Cardiac muscle cell (in vitro differentiated cells and primary cell): ENCODE measurements around the gene SNX9. TPM values are rescaled to one million over a fixed set of nuclear protein-coding genes. Genes with fewer than 3 reads are reported as not detected.
"Not testable (repeated sequence)": the region's sequence is repeated elsewhere in the genome, so short reads cannot be mapped to it uniquely, and the experiment has no call there.

Source experiments
- DNase-seq, 2 donors: peaks; one replicate each; pipeline versions ENCODE4 v3.0.0 to v3.0.0-alpha.2; 2010 to 2017; ENCODE audit warnings: low read depth in 1 of 2, low spot score in 1 of 2
- H3K27ac ChIP-seq: fragments of 200-600 bp; sonication (generic); 2 replicates; pipeline ENCODE4 v1.5.1; 2016
- H3K27me3 ChIP-seq: fragments of 200-600 bp; sonication (generic); 2 replicates; pipeline ENCODE4 v1.6.0; 2016; ENCODE audit warnings: control low read depth
- H3K36me3 ChIP-seq: fragments of 200-600 bp; sonication (generic); 2 replicates; pipeline ENCODE4 v1.5.1; 2016; ENCODE audit warnings: control low read depth
- H3K4me1 ChIP-seq: fragments of 200-600 bp; sonication (generic); 2 replicates; pipeline ENCODE4 v1.8.1; 2017; ENCODE audit warnings: low read depth, mild to moderate bottlenecking, mixed run types
- H3K4me3 ChIP-seq: fragments of 200-600 bp; sonication (generic); 2 replicates; pipeline ENCODE4 v1.5.1; 2016; ENCODE audit warnings: mild to moderate bottlenecking
- H3K9me3 ChIP-seq: fragments of 200-600 bp; sonication (generic); 2 replicates; pipeline ENCODE4 v1.5.1; 2017; ENCODE audit warnings: low read depth, mild to moderate bottlenecking, control low read depth
- CTCF ChIP-seq: IDR thresholded peaks from 2 replicates; pipeline ENCODE4 v1.5.1; 2012; ENCODE audit warnings: low read depth, mild to moderate bottlenecking, low read length
- polyA plus RNA-seq: library from polyadenylated mRNA; unstranded; fragments of >200 nt; fragmentation: Nextera tagmentation; extraction: Ambion mirVana; gene quantifications from 2 replicates; pipeline ENCODE4 v1.2.1, GENCODE V29; 2016
- total RNA-seq: library from RNA; depleted of rRNA; stranded (reverse); fragments of >200 nt; gene quantifications from 2 replicates; pipeline ENCODE4 v1.2.3, GENCODE V29; 2016

SNX9 gene
- total and polyA plus RNA-seq, 2 experiments from 2014 or later: 23.9 to 27.0 TPM

GRCh38 chr6:157893238-157893637 lies 70.2 kb downstream of the SNX9 start:
- Histone ChIP-seq H3K27ac (no peak overlapping the region), H3K9me3 (no peaks in the 10 kb centered on the region), H3K4me1 (no peaks in the 10 kb centered on the region), H3K4me3 (no peak overlapping the region), H3K27me3 (no peaks in the 10 kb centered on the region), H3K36me3 (no peaks in the 10 kb centered on the region)
- no peak for DNase-seq
- no peak for TF ChIP-seq CTCF

DNA sequence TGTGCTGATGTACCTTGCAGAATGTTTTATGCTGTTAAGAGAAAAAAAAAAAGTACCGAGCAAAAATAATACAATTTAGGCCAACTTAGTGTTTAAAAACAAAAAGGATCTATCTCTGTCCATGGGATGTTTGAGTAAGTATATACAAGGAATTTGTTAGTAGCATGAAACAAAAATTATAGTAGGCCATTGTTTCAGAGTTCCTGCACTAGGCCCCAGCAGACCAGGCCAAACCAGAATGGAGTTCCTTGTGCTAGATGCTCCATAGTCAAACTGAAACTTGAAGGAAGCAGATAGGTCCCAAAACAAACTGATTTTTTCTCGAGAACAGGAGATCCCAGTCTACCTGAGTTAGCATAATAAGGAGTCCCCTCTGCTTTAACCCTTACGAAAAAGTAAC lies 72.5 kb downstream of the SNX9 start:
- no peak for DNase-seq
- Histone ChIP-seq H3K27me3 (no peaks in the 10 kb centered on the region), H3K9me3 (no peaks in the 10 kb centered on the region), H3K36me3 (no peaks in the 10 kb centered on the region), H3K4me3 (no peak overlapping the region), H3K27ac (no peak overlapping the region), H3K4me1 (peaks cover 12% of the 10 kb centered on the region)
- TF ChIP-seq CTCF: no peak

- no peak for DNase-seq
- Histone ChIP-seq H3K4me3 (no peak overlapping the region), H3K4me1 (peaks cover 12% of the 10 kb centered on the region), H3K36me3 (peaks cover 6% of the 10 kb centered on the region), H3K9me3 (no peaks in the 10 kb centered on the region), H3K27ac (no peak overlapping the region), H3K27me3 (no peaks in the 10 kb centered on the region)
- TF ChIP-seq CTCF: no peak
These were observed 73.9 kb downstream of the SNX9 start for GRCh38 chr6:157896932-157897331.

DNA sequence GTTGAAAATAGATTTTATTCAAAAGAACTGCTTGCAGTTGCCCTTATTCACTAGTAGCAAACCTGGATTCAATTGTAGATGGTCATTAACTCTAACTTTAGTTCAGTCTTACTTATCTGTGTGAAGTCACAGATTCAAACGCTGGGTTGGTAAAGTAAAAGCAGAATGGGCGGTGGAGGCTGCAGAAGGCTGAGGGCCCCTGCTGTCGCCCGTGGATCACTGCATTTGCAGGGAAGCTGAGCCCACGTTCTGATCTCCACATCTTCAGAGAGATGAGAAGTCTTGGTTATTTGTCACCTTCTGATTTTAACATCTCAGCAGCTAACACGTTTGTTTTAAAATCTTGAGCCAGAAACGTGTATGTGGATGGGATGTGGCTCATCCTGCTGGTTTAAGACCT lies 75.1 kb downstream of the SNX9 start:
- H3K27me3 ChIP-seq: no peaks in the 10 kb centered on the region
- H3K27ac ChIP-seq: no peak overlapping the region
- H3K36me3 ChIP-seq: peaks cover 16% of the 10 kb centered on the region
- no peak for TF ChIP-seq CTCF
- H3K4me3 ChIP-seq: no peak overlapping the region
- no peak for DNase-seq
- H3K9me3 ChIP-seq: no peaks in the 10 kb centered on the region
- peaks cover 12% of the 10 kb centered on the region for H3K4me1 ChIP-seq

- H3K27me3 ChIP-seq: no peaks in the 10 kb centered on the region
- no peak for TF ChIP-seq CTCF
- H3K36me3 ChIP-seq: peaks cover 16% of the 10 kb centered on the region
- no peak for DNase-seq
- peak overlapping the region; percentile 43 for H3K27ac ChIP-seq
- H3K9me3 ChIP-seq: no peaks in the 10 kb centered on the region
- peaks cover 12% of the 10 kb centered on the region for H3K4me1 ChIP-seq
- H3K4me3 ChIP-seq: no peak overlapping the region
These were observed 75.6 kb downstream of the SNX9 start for GRCh38 chr6:157898640-157899039.

- H3K27ac ChIP-seq, H3K4me3 ChIP-seq, H3K27me3 ChIP-seq, H3K9me3 ChIP-seq, DNase-seq: not testable (repeated sequence)
- H3K4me1 ChIP-seq: peaks cover 12% of the 10 kb centered on the region
- H3K36me3 ChIP-seq: peaks cover 16% of the 10 kb centered on the region
These were observed 77.2 kb downstream of the SNX9 start for GRCh38 chr6:157900262-157900661.

DNA sequence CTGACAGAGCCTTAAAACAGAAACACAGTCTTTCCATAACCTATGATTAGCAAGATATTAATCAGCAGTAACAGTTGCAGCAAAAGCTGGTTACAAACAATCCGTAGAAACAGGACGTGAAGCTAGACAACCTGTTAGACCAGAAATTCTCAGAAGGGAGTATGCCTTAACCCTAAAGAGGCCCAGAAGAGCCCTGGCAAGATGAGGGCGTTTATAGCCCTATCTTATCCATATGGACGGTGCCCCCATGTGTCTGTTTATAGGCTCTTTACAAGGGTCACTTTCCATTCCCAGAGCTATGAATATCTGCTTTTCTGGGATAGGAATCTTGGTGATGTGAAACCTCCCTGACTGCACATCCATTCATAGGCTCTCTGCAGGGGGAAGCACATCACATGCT lies 77.7 kb downstream of the SNX9 start:
- not testable (repeated sequence) for DNase-seq, H3K4me3 ChIP-seq, H3K9me3 ChIP-seq, H3K27ac ChIP-seq, H3K27me3 ChIP-seq
- Histone ChIP-seq H3K4me1 (peaks cover 12% of the 10 kb centered on the region), H3K36me3 (peaks cover 16% of the 10 kb centered on the region)
